Stomach smooth muscle (tissue), 2 donors: ENCODE measurements around the gene ANKMY1.

Experiments
- H3K27ac ChIP-seq: one replicate; pipeline ENCODE4 v1.7.0; 2013; ENCODE audit warnings: mild to moderate bottlenecking, low read length, inconsistent platforms
- H3K27me3 ChIP-seq, 2 donors: one replicate each; pipeline ENCODE4 v1.7.0; 2013; ENCODE audit warnings: low read length in 2 of 2; ENCODE audit not compliant: insufficient read depth in 2 of 2, control insufficient read depth in 1 of 2
- H3K36me3 ChIP-seq, 2 donors: one replicate each; pipeline ENCODE4 v1.7.0; 2013; ENCODE audit warnings: low read length in 2 of 2; ENCODE audit not compliant: control insufficient read depth in 2 of 2, insufficient read depth in 2 of 2
- H3K4me1 ChIP-seq: one replicate; pipeline ENCODE4 v1.7.0; 2013; ENCODE audit warnings: low read length; ENCODE audit not compliant: control insufficient read depth, insufficient read depth
- H3K4me3 ChIP-seq, 2 donors: one replicate each; pipeline ENCODE4 v1.7.0; 2013; ENCODE audit warnings: low read length in 2 of 2
- H3K9ac ChIP-seq, 2 donors: one replicate each; pipeline ENCODE4 v1.7.0; 2013; ENCODE audit warnings: low read length in 2 of 2, mild to moderate bottlenecking in 1 of 2
- H3K9me3 ChIP-seq, 2 donors: one replicate each; pipeline ENCODE4 v1.7.0; 2013; ENCODE audit warnings: low read length in 2 of 2; ENCODE audit not compliant: control insufficient read depth in 2 of 2
- donor health status: healthy.
- donor health status: Pancreatic carcinoma.

ANKMY1 gene

GRCh38 chr2:240557808-240558207 is at the start of gene ANKMY1:
Gene ANKMY1 (minus strand): TSS chr2:240557988. CDS start chr2:240557335, 653 bp downstream.
- Histone ChIP-seq H3K4me1 (peaks cover 30% of the 10 kb centered on the region), H3K36me3 (no peaks in the 10 kb centered on the region), H3K9ac (no peak within 1 kb of the TSS), H3K4me3 (peak within 1 kb of the TSS; percentile 27 to 62), H3K9me3 (no peaks in the 10 kb centered on the region), H3K27me3 (peaks cover 10 to 11% of the 10 kb centered on the region in 2 donors), H3K27ac (no peak within 1 kb of the TSS)

GRCh38 chr2:240605867-240606743 is 48.3 kb upstream of the ANKMY1 start:
- no peak overlapping the region for H3K27ac ChIP-seq

GRCh38 chr2:240604939-240605716 is 47.3 kb upstream of the ANKMY1 start:
- peaks cover 0 to 3% of the 10 kb centered on the region in 2 donors for H3K36me3 ChIP-seq
- H3K9me3 ChIP-seq = no peaks in the 10 kb centered on the region
- H3K4me3 ChIP-seq = no peak overlapping the region
- H3K27ac ChIP-seq = no peak overlapping the region
- H3K9ac ChIP-seq = no peak overlapping the region
- no peaks in the 10 kb centered on the region for H3K4me1 ChIP-seq
- no peaks in the 10 kb centered on the region for H3K27me3 ChIP-seq

More at GRCh38 chr2:240605867-240606743, 48.3 kb upstream of the ANKMY1 start:
- no peaks in the 10 kb centered on the region for H3K9me3 ChIP-seq
- H3K27me3 ChIP-seq = no peaks in the 10 kb centered on the region
- no peaks in the 10 kb centered on the region for H3K36me3 ChIP-seq
- H3K4me1 ChIP-seq = no peaks in the 10 kb centered on the region
- H3K4me3 ChIP-seq = no peak overlapping the region
- no peak overlapping the region for H3K9ac ChIP-seq

GRCh38 chr2:240604291-240604938 is 46.6 kb upstream of the ANKMY1 start:
- H3K36me3 ChIP-seq = peaks cover 0 to 3% of the 10 kb centered on the region in 2 donors
- H3K9me3 ChIP-seq = no peaks in the 10 kb centered on the region
- no peak overlapping the region for H3K9ac ChIP-seq
- no peak overlapping the region for H3K27ac ChIP-seq
- H3K4me1 ChIP-seq = no peaks in the 10 kb centered on the region
- H3K4me3 ChIP-seq = no peak overlapping the region
- no peaks in the 10 kb centered on the region for H3K27me3 ChIP-seq

- Histone ChIP-seq H3K27ac (no peak overlapping the region), H3K9ac (no peak overlapping the region)
Measured at GRCh38 chr2:240603846-240604245, 46.1 kb upstream of the ANKMY1 start.

GRCh38 chr2:240603081-240603835 is 45.5 kb upstream of the ANKMY1 start:
- Histone ChIP-seq H3K9me3 (no peaks in the 10 kb centered on the region), H3K36me3 (peaks cover 0 to 8% of the 10 kb centered on the region in 2 donors), H3K9ac (no peak overlapping the region), H3K27me3 (no peaks in the 10 kb centered on the region), H3K4me3 (no peak overlapping the region), H3K4me1 (peaks cover 2% of the 10 kb centered on the region), H3K27ac (no peak overlapping the region)

More at GRCh38 chr2:240603846-240604245, 46.1 kb upstream of the ANKMY1 start:
- H3K36me3 ChIP-seq = peaks cover 0 to 6% of the 10 kb centered on the region in 2 donors
- H3K4me3 ChIP-seq = no peak overlapping the region
- H3K27me3 ChIP-seq = no peaks in the 10 kb centered on the region
- H3K9me3 ChIP-seq = no peaks in the 10 kb centered on the region
- no peaks in the 10 kb centered on the region for H3K4me1 ChIP-seq

GRCh38 chr2:240602266-240603050 is 44.7 kb upstream of the ANKMY1 start:
- Histone ChIP-seq H3K4me3 (no peak overlapping the region), H3K9ac (no peak overlapping the region), H3K9me3 (no peaks in the 10 kb centered on the region), H3K27me3 (no peaks in the 10 kb centered on the region), H3K36me3 (peaks cover 0 to 10% of the 10 kb centered on the region in 2 donors), H3K27ac (no peak overlapping the region), H3K4me1 (peaks cover 3% of the 10 kb centered on the region)

GRCh38 chr2:240601831-240602160 is 44.0 kb upstream of the ANKMY1 start:
- no peak overlapping the region for H3K9ac ChIP-seq

GRCh38 chr2:240601061-240601830 is 43.5 kb upstream of the ANKMY1 start:
- Histone ChIP-seq H3K9me3 (no peaks in the 10 kb centered on the region), H3K4me1 (peaks cover 13% of the 10 kb centered on the region), H3K27ac (no peak overlapping the region), H3K4me3 (no peak overlapping the region), H3K27me3 (no peaks in the 10 kb centered on the region), H3K36me3 (peaks cover 0 to 10% of the 10 kb centered on the region in 2 donors), H3K9ac (no peak overlapping the region)

More at GRCh38 chr2:240601831-240602160, 44.0 kb upstream of the ANKMY1 start:
- H3K27me3 ChIP-seq = no peaks in the 10 kb centered on the region
- peaks cover 0 to 10% of the 10 kb centered on the region in 2 donors for H3K36me3 ChIP-seq
- H3K4me3 ChIP-seq = no peak overlapping the region
- no peaks in the 10 kb centered on the region for H3K9me3 ChIP-seq
- H3K4me1 ChIP-seq = peaks cover 8% of the 10 kb centered on the region
- no peak overlapping the region for H3K27ac ChIP-seq
